CD4-positive, alpha-beta T cell (primary cell): Measurements from ENCODE around the gene FAM107B. TPM values are rescaled to one million over a fixed set of nuclear protein-coding genes. Genes with fewer than 3 reads are reported as not detected.

ENCODE experiments used
- ATAC-seq: fragments of 200-7000 bp; cut with Tn5 transposase; one replicate; pipeline ENCODE4 v1.10.0; 2022; ENCODE audit warnings: mild to moderate bottlenecking; ENCODE audit not compliant: poor library complexity
- CTCF ChIA-PET: fragments of 350-600 bp; sonication (Branson Sonifier 250); formaldehyde crosslinking; loops from one replicate; lab custom pipeline; 2021; ENCODE audit warnings: antibody characterized with exemption, inconsistent platforms; lab: Charles Lee
- POLR2A ChIA-PET: fragments of 350-600 bp; sonication (Branson Sonifier 250); formaldehyde crosslinking; loops from one replicate; lab custom pipeline; 2021; ENCODE audit warnings: antibody characterized with exemption, inconsistent platforms; lab: Charles Lee
- DNase-seq, 14 experiments: peaks; one replicate each; pipeline ENCODE4 v3.0.0-alpha.2; 2013 to 2020; ENCODE audit warnings: mixed read lengths in 2 of 14
- H3K27ac ChIP-seq, 2 donors: one replicate each; pipeline versions ENCODE4 v1.5.1 to v1.7.0; 2013; ENCODE audit warnings: low read length in 2 of 2, low read depth in 1 of 2, mild to moderate bottlenecking in 1 of 2
- H3K27me3 ChIP-seq, 2 experiments: 1 replicate in 1 of 2; 2 replicates in 1 of 2; pipeline versions ENCODE4 v1.6.1 to v1.7.0; 2013; ENCODE audit warnings: low read length in 2 of 2, control low read depth in 1 of 2, mild to moderate bottlenecking in 1 of 2, moderate library complexity in 1 of 2; ENCODE audit not compliant: insufficient read depth in 2 of 2, control insufficient read depth in 1 of 2
- H3K36me3 ChIP-seq: one replicate; pipeline ENCODE4 v1.6.1; 2013; ENCODE audit warnings: low read length, control low read depth; ENCODE audit not compliant: insufficient read depth
- H3K4me1 ChIP-seq: one replicate; pipeline ENCODE4 v1.6.1; 2013; ENCODE audit warnings: low read length, control low read depth; ENCODE audit not compliant: insufficient read depth
- H3K4me3 ChIP-seq: one replicate; pipeline ENCODE4 v1.5.1; 2013; ENCODE audit warnings: mild to moderate bottlenecking, low read length, moderate library complexity
- H3K9me3 ChIP-seq, 2 experiments: 1 replicate in 1 of 2; 2 replicates in 1 of 2; pipeline versions ENCODE4 v1.6.1 to v1.7.0; 2013; ENCODE audit warnings: low read length in 2 of 2, mild to moderate bottlenecking in 2 of 2, control low read depth in 1 of 2, moderate library complexity in 1 of 2; ENCODE audit not compliant: control insufficient read depth in 1 of 2, insufficient read depth in 1 of 2
- H3K27ac Mint-ChIP-seq: one replicate; pipeline ENCODE4 v1.8.0; 2020; ENCODE audit warnings: mixed read lengths
- H3K27me3 Mint-ChIP-seq: one replicate; pipeline ENCODE4 v1.8.0; 2021; ENCODE audit warnings: mixed read lengths
- H3K36me3 Mint-ChIP-seq: one replicate; pipeline ENCODE4 v1.8.0; 2021; ENCODE audit warnings: low read depth, mixed read lengths
- H3K4me1 Mint-ChIP-seq: one replicate; pipeline ENCODE4 v1.8.0; 2021; ENCODE audit warnings: low read depth, mixed read lengths
- H3K4me3 Mint-ChIP-seq: one replicate; pipeline ENCODE4 v1.8.0; 2020; ENCODE audit warnings: mild to moderate bottlenecking, mixed read lengths
- H3K9me3 Mint-ChIP-seq: one replicate; pipeline ENCODE4 v1.8.0; 2020; ENCODE audit warnings: mixed read lengths
- CTCF ChIP-seq: fragments of 200-600 bp; IDR thresholded peaks from one replicate; pipeline ENCODE4 v1.8.0; 2022; ENCODE audit warnings: antibody characterized with exemption, mild to moderate bottlenecking
- intact Hi-C, 2 experiments: fragments of 100-400 bp; cut with DNase I in 1 of 2; cut with micrococcal nuclease in 1 of 2; formaldehyde crosslinking; loops; one replicate each; pipeline versions ENCODE4 v1.15.1 to v1.9.0; 2023 to 2025; cut with DNase I, micrococcal nuclease
- total RNA-seq, 174 experiments: library from RNA in 2 of 174; stranded (reverse) in 2 of 174; gene quantifications; one replicate each; pipeline ENCODE4 v1.2.3 and lab custom pipeline; 2021 to 2026

The FAM107B gene
- total RNA-seq, 2 experiments from 2014 or later = 261 to 262 TPM

- no peak overlapping the region for H3K4me3 ChIP-seq
- DNase-seq (no peak), ATAC-seq (no peak)
- intact Hi-C loops = loop anchor here (5.0 kb wide), 2 partner anchors 72 to 247 kb away; no protein-coding TSS in a partner anchor
- peaks cover 54% of the 10 kb centered on the region for H3K4me1 ChIP-seq
- H3K9me3 Mint-ChIP-seq = peaks cover 1% of the 10 kb centered on the region
- H3K4me3 Mint-ChIP-seq = peak overlapping the region; percentile 43
- no peaks in the 10 kb centered on the region for H3K9me3 ChIP-seq
- H3K27ac Mint-ChIP-seq = peak overlapping the region; percentile 98
- ChIA-PET CTCF (interaction anchor here (0.6 to 1.1 kb wide), 2 partner anchors 16 to 234 kb away, joined by 3 read pairs; no protein-coding TSS in a partner anchor), POLR2A (interaction anchor here (0.6 to 2.5 kb wide), 7 partner anchors 9 to 73 kb away, joined by 3 to 10 read pairs (median 5); no protein-coding TSS in a partner anchor)
- no peak for TF ChIP-seq CTCF
- H3K27me3 ChIP-seq = no peaks in the 10 kb centered on the region
- H3K4me1 Mint-ChIP-seq = peaks cover 89% of the 10 kb centered on the region
- H3K36me3 ChIP-seq = peaks cover 24% of the 10 kb centered on the region
- H3K27me3 Mint-ChIP-seq = no peaks in the 10 kb centered on the region
- peaks cover 58% of the 10 kb centered on the region for H3K36me3 Mint-ChIP-seq
- no peak overlapping the region for H3K27ac ChIP-seq
Measured at GRCh38 chr10:14574885-14575284, 199.8 kb downstream of the FAM107B start.

- Histone ChIP-seq H3K36me3 (peaks cover 24% of the 10 kb centered on the region), H3K4me3 (no peak overlapping the region), H3K27ac (peak overlapping the region in 1 of 2 donors; percentile 60), H3K4me1 (peaks cover 53% of the 10 kb centered on the region), H3K27me3 (no peaks in the 10 kb centered on the region), H3K9me3 (no peaks in the 10 kb centered on the region)
- Mint-ChIP-seq H3K27me3 (no peaks in the 10 kb centered on the region), H3K4me3 (peak overlapping the region; percentile 43), H3K27ac (peak overlapping the region; percentile 98), H3K36me3 (peaks cover 64% of the 10 kb centered on the region), H3K4me1 (peaks cover 90% of the 10 kb centered on the region), H3K9me3 (peaks cover 1% of the 10 kb centered on the region)
- no peak for TF ChIP-seq CTCF
- CTCF ChIA-PET = interaction anchor here (1.1 kb wide), 1 partner anchor 15 kb away, joined by 3 read pairs; no protein-coding TSS in a partner anchor
- no peak for DNase-seq
- intact Hi-C loops = loop anchor here (5.0 kb wide), 2 partner anchors 73 to 248 kb away; no protein-coding TSS in a partner anchor
- no peak for ATAC-seq
- POLR2A ChIA-PET = interaction anchor here (0.6 to 6.0 kb wide), 5 partner anchors 9 to 74 kb away, joined by 3 to 53 read pairs (median 7); no protein-coding TSS in a partner anchor
Measured at GRCh38 chr10:14574291-14574690, 200.4 kb downstream of the FAM107B start.

GRCh38 chr10:14573666-14574261 lies 200.9 kb downstream of the FAM107B start:
- intact Hi-C loops = loop anchor here (2.0 to 5.0 kb wide), 3 partner anchors 29 to 249 kb away; no protein-coding TSS in a partner anchor
- H3K27me3 ChIP-seq = no peaks in the 10 kb centered on the region
- H3K27ac Mint-ChIP-seq = peak overlapping the region; percentile 98
- ChIA-PET POLR2A (interaction anchor here (1.4 to 6.2 kb wide), 5 partner anchors 9 to 30 kb away, joined by 5 to 101 read pairs (median 26); no protein-coding TSS in a partner anchor), CTCF (interaction anchor here (0.7 kb wide), 2 partner anchors 10 to 330 kb away, joined by 3 to 5 read pairs; no protein-coding TSS in a partner anchor)
- H3K36me3 Mint-ChIP-seq = peaks cover 69% of the 10 kb centered on the region
- ATAC-seq (no peak), DNase-seq (no peak)
- no peaks in the 10 kb centered on the region for H3K27me3 Mint-ChIP-seq
- peak overlapping the region; percentile 31 to 60 for H3K27ac ChIP-seq
- peaks cover 90% of the 10 kb centered on the region for H3K4me1 Mint-ChIP-seq
- H3K9me3 Mint-ChIP-seq = peaks cover 1% of the 10 kb centered on the region
- H3K4me1 ChIP-seq = peaks cover 56% of the 10 kb centered on the region
- H3K4me3 ChIP-seq = no peak overlapping the region
- H3K4me3 Mint-ChIP-seq = peak overlapping the region; percentile 50
- peaks cover 28% of the 10 kb centered on the region for H3K36me3 ChIP-seq
- H3K9me3 ChIP-seq = no peaks in the 10 kb centered on the region
- no peak for TF ChIP-seq CTCF
